ENCODE data around the gene PRR14.
"Not testable (repeated sequence)": the region's sequence is repeated elsewhere in the genome, so short reads cannot be mapped to it uniquely, and the experiment has no call there.

PRR14 gene

DNA sequence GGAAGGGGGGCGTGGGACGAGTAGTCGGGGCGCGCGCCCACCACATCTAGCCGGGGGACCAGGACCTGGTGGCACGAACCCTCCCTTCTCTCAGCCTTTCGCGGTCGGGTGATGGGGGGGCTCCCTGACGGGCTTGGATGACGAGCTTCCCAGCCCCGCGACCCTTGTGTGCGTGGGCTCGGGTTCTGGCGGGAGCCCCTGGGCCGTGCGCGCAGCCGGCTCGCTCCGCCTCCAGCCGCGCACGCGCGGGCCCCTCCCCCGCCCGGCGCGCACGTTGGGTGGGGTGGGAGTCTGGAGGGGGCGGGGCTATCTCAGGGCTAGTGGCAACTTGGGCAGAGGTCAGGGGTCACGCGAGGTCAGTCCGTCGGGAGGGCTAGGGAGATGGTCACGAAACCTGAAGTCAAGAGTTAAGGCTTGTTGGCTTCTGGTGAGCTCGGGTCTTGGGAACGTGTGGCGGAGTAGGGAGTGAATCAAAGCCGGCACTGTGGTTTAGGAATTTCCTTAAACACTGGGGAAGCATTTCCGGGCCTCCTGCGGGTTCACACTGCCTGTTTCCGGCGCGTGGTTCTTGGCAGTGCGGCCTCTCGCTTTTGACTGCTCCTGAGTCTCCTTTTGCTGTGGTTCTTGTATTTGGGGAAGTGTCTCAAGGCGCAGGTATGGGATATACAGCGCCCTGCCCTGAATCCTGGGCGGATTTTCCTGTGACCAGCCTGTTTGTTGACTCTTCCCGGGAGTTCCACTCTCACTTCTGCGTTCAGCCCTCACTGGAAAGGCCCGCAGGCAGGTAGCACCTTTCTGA is 48.3 kb downstream of the PRR14 start, which contains the start of gene SRCAP:
TSS of gene SRCAP (plus strand) at position 356 of the 799 bp plus-strand sequence. CDS start 1,654 bp downstream, outside the sequence.
- peak; percentile 83 to 84 for DNase-seq (ENCODE audit: low read depth in 2 of 2)
- TF ChIP-seq, protein P1, sequence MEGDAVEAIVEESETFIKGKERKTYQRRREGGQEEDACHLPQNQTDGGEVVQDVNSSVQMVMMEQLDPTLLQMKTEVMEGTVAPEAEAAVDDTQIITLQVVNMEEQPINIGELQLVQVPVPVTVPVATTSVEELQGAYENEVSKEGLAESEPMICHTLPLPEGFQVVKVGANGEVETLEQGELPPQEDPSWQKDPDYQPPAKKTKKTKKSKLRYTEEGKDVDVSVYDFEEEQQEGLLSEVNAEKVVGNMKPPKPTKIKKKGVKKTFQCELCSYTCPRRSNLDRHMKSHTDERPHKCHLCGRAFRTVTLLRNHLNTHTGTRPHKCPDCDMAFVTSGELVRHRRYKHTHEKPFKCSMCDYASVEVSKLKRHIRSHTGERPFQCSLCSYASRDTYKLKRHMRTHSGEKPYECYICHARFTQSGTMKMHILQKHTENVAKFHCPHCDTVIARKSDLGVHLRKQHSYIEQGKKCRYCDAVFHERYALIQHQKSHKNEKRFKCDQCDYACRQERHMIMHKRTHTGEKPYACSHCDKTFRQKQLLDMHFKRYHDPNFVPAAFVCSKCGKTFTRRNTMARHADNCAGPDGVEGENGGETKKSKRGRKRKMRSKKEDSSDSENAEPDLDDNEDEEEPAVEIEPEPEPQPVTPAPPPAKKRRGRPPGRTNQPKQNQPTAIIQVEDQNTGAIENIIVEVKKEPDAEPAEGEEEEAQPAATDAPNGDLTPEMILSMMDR (IDR thresholded peaks at IDR 0.05; ENCODE audit: low read depth, low read length) = no peak
- H3K4me3 ChIP-seq (replicated peaks in 1 of 2; ENCODE audit: low read depth in 2 of 2, low read length in 2 of 2) = peak within 1 kb of the TSS; percentile 96 to 100

DNA sequence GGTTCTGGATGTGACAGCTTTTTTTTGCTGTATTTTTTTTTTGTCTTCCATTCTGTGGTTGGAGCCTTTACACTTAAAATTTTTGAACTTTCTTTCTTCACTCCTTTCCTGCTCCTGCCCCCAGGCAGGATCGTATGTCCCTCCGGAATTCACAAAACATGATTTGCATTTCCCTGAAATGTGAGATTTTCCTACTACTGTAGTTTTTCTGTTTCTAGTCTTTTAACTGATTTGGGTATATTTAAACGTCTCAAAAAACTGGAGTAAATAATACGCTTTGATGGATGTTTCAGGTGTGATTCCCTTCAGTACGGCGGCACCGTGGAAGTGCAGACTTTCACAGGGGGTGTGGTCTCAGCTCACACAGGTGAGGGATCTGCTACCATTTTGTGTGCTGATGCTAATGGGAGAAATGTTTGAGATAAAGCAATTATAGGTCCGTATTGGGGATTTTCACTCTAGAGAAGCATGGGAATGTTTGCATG is 48.9 kb downstream of the PRR14 start:
- DNase-seq (ENCODE audit: low read depth in 2 of 2) = no peak
- H3K4me3 ChIP-seq (replicated peaks in 1 of 2; ENCODE audit: low read depth in 2 of 2, low read length in 2 of 2) = peak overlapping the region; percentile 96 to 100
- TF ChIP-seq, protein P1 (IDR thresholded peaks at IDR 0.05; ENCODE audit: low read depth, low read length) = no peak

DNA sequence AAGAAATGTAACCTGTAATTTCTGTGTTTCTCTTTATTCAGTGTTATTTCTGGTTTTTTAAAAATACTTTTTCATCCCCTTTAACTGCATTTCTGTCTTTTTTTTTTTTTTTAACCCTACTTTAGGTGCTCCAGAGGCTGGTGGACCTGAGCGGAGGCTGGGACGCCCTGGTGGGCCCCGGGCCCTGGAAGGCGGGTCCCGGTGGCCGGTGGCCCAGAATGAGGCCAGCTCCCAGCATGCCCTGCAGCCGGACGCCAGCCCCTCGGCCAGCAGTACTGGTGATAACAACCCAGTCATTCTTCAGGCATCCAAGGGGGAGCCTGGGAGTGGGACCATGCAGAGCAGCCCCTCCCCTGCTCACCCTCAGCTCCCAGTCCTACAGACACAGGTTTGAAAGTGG is 49.7 kb downstream of the PRR14 start:
- peak in 1 of 2 donors; percentile 72 for DNase-seq (ENCODE audit: low read depth in 2 of 2)

DNA sequence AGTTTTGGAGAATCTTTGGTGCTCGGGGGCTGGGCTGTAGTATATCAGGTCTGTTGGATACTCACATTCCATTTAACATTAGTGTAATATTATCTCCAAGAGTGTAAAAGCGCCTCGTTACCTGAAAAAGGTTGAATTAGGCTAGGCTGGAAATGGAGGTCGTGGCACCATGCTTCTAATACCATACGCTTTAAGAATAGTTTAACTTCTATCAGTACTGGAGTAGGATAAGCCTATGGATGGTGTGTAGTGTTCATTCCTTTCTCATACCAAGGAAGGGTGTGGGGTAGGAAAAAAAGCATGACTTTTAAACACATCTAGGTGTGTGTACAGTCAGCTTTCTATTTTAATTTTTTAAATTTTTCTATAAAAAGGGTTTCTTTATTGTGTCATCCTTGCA is 50.2 kb downstream of the PRR14 start:
- no peak for DNase-seq (ENCODE audit: low read depth in 2 of 2)
- no peak overlapping the region for H3K4me3 ChIP-seq (replicated peaks in 1 of 2; ENCODE audit: low read depth in 2 of 2, low read length in 2 of 2)
- TF ChIP-seq, protein P1 (IDR thresholded peaks at IDR 0.05; ENCODE audit: low read depth, low read length) = no peak

More for the DNA sequence above, 49.7 kb downstream of the PRR14 start:
- TF ChIP-seq, protein P1 (IDR thresholded peaks at IDR 0.05; ENCODE audit: low read depth, low read length) = no peak
- peak overlapping the region in 1 of 2 donors; percentile 18 for H3K4me3 ChIP-seq (replicated peaks in 1 of 2; ENCODE audit: low read depth in 2 of 2, low read length in 2 of 2)

DNA sequence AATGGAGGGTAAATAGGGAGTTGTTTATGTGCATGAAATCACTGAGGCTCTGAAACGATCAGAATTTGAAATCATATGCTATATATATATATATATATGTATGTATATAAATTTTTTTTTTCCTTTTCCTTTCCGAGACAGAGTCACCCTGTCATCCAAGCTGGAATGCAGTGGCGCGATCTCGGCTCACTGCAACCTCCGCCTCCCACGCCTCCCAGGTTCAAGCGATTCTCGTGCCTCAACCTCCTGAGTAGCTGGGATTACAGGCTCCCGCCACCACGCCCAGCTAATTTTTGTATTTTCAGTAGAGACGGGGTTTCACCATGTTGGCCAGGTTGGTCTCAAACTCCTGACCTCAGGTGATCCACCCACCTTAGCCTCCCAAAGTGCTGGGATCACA is 52.3 kb downstream of the PRR14 start:
- DNase-seq (ENCODE audit: low read depth in 2 of 2); H3K4me3 ChIP-seq (replicated peaks in 1 of 2; ENCODE audit: low read depth in 2 of 2, low read length in 2 of 2): not testable (repeated sequence)

DNA sequence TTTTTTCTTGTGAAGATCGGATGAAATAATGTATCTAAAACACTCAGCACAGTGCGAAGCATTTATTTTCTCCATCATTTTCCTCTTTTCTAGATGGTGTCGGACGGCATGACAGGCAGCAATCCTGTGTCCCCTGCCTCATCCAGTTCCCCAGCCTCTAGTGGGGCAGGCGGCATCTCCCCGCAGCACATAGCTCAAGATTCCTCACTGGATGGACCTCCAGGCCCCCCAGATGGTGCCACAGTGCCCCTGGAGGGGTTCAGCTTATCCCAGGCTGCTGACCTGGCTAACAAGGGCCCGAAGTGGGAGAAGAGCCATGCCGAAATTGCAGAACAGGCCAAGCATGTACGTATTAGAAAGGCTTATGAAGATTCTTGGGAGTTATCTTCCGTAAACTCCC is 53.2 kb downstream of the PRR14 start:
- TF ChIP-seq, protein P1 (IDR thresholded peaks at IDR 0.05; ENCODE audit: low read depth, low read length) = no peak
- no peak for DNase-seq (ENCODE audit: low read depth in 2 of 2)
- no peak overlapping the region for H3K4me3 ChIP-seq (replicated peaks in 1 of 2; ENCODE audit: low read depth in 2 of 2, low read length in 2 of 2)

Data from cardiac fibroblast (primary cell).